Keratinocyte (primary cell): ENCODE results near the gene CCDC178. TPM values are rescaled to one million over a fixed set of nuclear protein-coding genes. Genes with fewer than 3 reads are reported as not detected.

Experiments used
- DNase-seq: peaks from one replicate; pipeline ENCODE4 v3.0.0-alpha.2; 2011; ENCODE audit warnings: low read depth, missing footprints, low spot score
- FAIRE-seq: peaks from 2 replicates; lab custom pipeline; 2011; peaks lifted over from hg19 to GRCh38; lab: Jason Lieb, UNC
- H2AFZ ChIP-seq: 2 replicates; pipeline ENCODE4 v1.6.0; 2012; ENCODE audit warnings: low read length, control low read depth, inconsistent platforms; ENCODE audit not compliant: control insufficient read depth
- H3K27ac ChIP-seq: 2 replicates; pipeline ENCODE4 v1.5.1; 2011; ENCODE audit warnings: low read length; ENCODE audit not compliant: control insufficient read depth, insufficient read depth
- H3K27me3 ChIP-seq: 3 replicates; pipeline ENCODE4 v1.6.0; 2011; ENCODE audit warnings: low read length; ENCODE audit not compliant: control insufficient read depth, insufficient read depth; ENCODE audit errors: extremely low read depth
- H3K36me3 ChIP-seq, 2 experiments: 2 replicates in 1 of 2; 3 replicates in 1 of 2; pipeline ENCODE4 v1.5.1; 2011; ENCODE audit warnings: low read length in 2 of 2, mild to moderate bottlenecking in 1 of 2; ENCODE audit not compliant: control insufficient read depth in 2 of 2, insufficient read depth in 2 of 2; ENCODE audit errors: extremely low read depth in 1 of 2
- H3K4me1 ChIP-seq: 3 replicates; pipeline ENCODE4 v1.5.1; 2011; ENCODE audit warnings: low read length; ENCODE audit not compliant: control insufficient read depth, insufficient read depth; ENCODE audit errors: extremely low read depth
- H3K4me2 ChIP-seq: 3 replicates; pipeline ENCODE4 v1.6.0; 2011; ENCODE audit warnings: low read depth, low read length; ENCODE audit not compliant: control insufficient read depth, insufficient read depth; ENCODE audit errors: extremely low read depth
- H3K4me3 ChIP-seq, 3 experiments: fragments of 200-600 bp in 1 of 3; sonication (generic) in 1 of 3; 2 replicates in 2 of 3; 3 replicates in 1 of 3; pipeline ENCODE4 v1.5.1; 2011 to 2016; ENCODE audit warnings: low read length in 3 of 3, mild to moderate bottlenecking in 3 of 3, control low read depth in 2 of 3, inconsistent platforms in 1 of 3, low read depth in 1 of 3, mixed read lengths in 1 of 3, mixed run types in 1 of 3, moderate library complexity in 1 of 3; ENCODE audit not compliant: control insufficient read depth in 2 of 3, insufficient read depth in 2 of 3; ENCODE audit errors: extremely low read depth in 1 of 3
- H3K79me2 ChIP-seq: 2 replicates; pipeline ENCODE4 v1.6.0; 2012; ENCODE audit warnings: low read length; ENCODE audit not compliant: control insufficient read depth, insufficient read depth
- H3K9ac ChIP-seq: 3 replicates; pipeline ENCODE4 v1.6.0; 2011; ENCODE audit warnings: low read length; ENCODE audit not compliant: control insufficient read depth, insufficient read depth; ENCODE audit errors: extremely low read depth
- H3K9me1 ChIP-seq: 3 replicates; pipeline ENCODE4 v1.6.0; 2011; ENCODE audit warnings: low read length; ENCODE audit not compliant: control insufficient read depth, insufficient read depth; ENCODE audit errors: extremely low read depth
- H3K9me3 ChIP-seq: 2 replicates; pipeline ENCODE4 v1.5.1; 2012; ENCODE audit warnings: low read depth, low read length; ENCODE audit not compliant: control insufficient read depth
- H4K20me1 ChIP-seq: 3 replicates; pipeline ENCODE4 v1.6.0; 2011; ENCODE audit warnings: low read length; ENCODE audit not compliant: control insufficient read depth, insufficient read depth; ENCODE audit errors: extremely low read depth
- EZH2 ChIP-seq: IDR thresholded peaks from one replicate; pipeline ENCODE4 v1.6.1; 2012; ENCODE audit warnings: inconsistent platforms, mild to moderate bottlenecking, low read length, moderate library complexity
- dilution Hi-C: fragments of 300-500 bp; cut with MboI; formaldehyde crosslinking; loops from one replicate; pipeline ENCODE4 v1.7.0; 2020; ENCODE audit warnings: low sequenced_read_pairs; ENCODE audit not compliant: extremely low pct_ligation_motif_present
- polyA plus RNA-seq, 5 experiments: library from polyadenylated mRNA; depleted of rRNA in 3 of 5; stranded (reverse) in 3 of 5; stranded (forward) in 1 of 5; unstranded in 1 of 5; fragments of >200 nt; gene quantifications; 1 replicate in 1 of 5; 2 replicates in 3 of 5; 3 replicates in 1 of 5; pipeline versions ENCODE4 v1.2.1 to v1.2.3, GENCODE V29; 2011 to 2012; ENCODE audit warnings: missing spikeins in 2 of 5, low read depth in 1 of 5, low replicate concordance in 1 of 5
- TF ChIP-seq, protein P1 (sequence below), 3 experiments: IDR thresholded peaks in 1 of 3; conservative IDR thresholded peaks in 1 of 3; optimal IDR thresholded peaks in 1 of 3; 2 replicates in 2 of 3; 3 replicates in 1 of 3; pipeline versions ENCODE3 to v1.5.1; 2011; ENCODE audit warnings: low read length in 3 of 3, mild to moderate bottlenecking in 3 of 3, moderate library complexity in 2 of 3, control low read depth in 1 of 3, inconsistent platforms in 1 of 3; ENCODE audit not compliant: insufficient read depth in 2 of 3; ENCODE audit errors: extremely low read depth in 1 of 3

CCDC178 gene
- polyA plus RNA-seq, 1 donor (not counting 4 experiments of a cell fraction or from before 2014, with no cell fraction given), result 0.14 TPM

DNA sequence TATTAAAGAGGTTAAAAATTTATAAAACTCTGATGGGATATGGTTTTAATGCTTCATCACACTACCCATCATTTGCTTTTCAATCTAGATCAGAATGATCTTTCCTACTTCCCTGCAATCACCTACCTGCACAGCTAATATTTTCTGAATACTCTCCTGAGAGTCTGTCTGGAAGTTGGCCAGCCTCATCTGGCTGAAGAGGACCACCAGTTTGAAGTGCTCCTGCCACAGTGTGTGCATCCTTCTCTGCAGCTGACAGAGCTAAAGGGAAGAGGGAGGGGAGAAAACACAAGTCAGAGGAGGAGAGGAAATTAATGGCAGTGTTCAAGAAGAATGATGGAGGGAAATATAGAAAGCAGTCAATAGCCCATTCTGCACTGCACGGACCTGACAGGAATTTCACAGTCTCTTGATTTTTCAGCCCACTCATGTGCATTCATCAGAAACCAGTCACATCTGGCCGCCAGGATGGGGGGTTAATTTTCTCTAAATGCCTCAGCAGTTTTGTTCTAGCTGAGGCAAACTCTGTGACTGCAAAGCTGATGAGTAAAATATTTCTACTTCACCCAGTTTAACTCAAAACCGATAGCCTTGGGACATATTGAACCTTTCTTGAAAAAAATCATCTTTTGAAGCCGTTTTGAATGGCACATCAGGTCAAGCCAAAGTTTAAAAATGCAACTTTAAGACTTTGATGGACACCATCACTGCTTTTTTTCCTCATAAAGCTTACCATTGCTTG, 465.9 kb downstream of the CCDC178 start:
- Histone ChIP-seq H3K4me1 (no peaks in the 10 kb centered on the region), H3K79me2 (no peaks in the 10 kb centered on the region), H3K27me3 (no peaks in the 10 kb centered on the region), H3K9me3 (no peaks in the 10 kb centered on the region), H3K4me3 (no peak overlapping the region), H4K20me1 (no peaks in the 10 kb centered on the region), H3K9ac (no peak overlapping the region), H3K36me3 (no peaks in the 10 kb centered on the region), H3K27ac (no peak overlapping the region), H2AFZ (no peak overlapping the region), H3K4me2 (no peak overlapping the region), H3K9me1 (no peaks in the 10 kb centered on the region)
- DNase-seq (no peak), FAIRE-seq (no peak)
- dilution Hi-C loops, result no loop called here
- TF ChIP-seq, protein P1, sequence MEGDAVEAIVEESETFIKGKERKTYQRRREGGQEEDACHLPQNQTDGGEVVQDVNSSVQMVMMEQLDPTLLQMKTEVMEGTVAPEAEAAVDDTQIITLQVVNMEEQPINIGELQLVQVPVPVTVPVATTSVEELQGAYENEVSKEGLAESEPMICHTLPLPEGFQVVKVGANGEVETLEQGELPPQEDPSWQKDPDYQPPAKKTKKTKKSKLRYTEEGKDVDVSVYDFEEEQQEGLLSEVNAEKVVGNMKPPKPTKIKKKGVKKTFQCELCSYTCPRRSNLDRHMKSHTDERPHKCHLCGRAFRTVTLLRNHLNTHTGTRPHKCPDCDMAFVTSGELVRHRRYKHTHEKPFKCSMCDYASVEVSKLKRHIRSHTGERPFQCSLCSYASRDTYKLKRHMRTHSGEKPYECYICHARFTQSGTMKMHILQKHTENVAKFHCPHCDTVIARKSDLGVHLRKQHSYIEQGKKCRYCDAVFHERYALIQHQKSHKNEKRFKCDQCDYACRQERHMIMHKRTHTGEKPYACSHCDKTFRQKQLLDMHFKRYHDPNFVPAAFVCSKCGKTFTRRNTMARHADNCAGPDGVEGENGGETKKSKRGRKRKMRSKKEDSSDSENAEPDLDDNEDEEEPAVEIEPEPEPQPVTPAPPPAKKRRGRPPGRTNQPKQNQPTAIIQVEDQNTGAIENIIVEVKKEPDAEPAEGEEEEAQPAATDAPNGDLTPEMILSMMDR (optimal IDR thresholded peaks at IDR 0.05 in 1 of 3, IDR thresholded peaks at IDR 0.05 in 1 of 3, conservative IDR thresholded peaks at IDR 0.05 in 1 of 3; ENCODE audit: extremely low read depth in 1 of 3, insufficient read depth in 2 of 3, low read length in 3 of 3), result no peak
- no peak for TF ChIP-seq EZH2

DNA sequence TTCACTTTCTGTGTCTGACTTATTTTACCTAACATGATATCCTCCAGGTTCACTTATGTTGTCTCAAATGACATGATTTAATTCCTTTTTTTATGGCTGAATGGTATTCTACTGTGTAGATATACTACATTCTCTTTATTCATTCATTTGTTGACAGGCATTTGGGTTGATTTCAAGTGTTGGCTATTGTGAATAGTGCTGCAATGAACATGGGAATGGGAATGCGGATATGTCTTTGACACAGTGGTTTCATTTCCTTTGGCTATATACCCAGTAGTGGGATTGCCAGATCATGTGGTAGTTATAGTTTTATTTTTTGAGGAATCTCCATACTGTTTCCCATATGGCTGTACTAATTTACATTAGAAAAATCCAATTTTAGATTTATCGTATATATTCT, 472.3 kb downstream of the CCDC178 start:
- H3K4me3 ChIP-seq, result no peak overlapping the region
- H4K20me1 ChIP-seq, result no peaks in the 10 kb centered on the region
- no peaks in the 10 kb centered on the region for H3K4me1 ChIP-seq
- H3K36me3 ChIP-seq, result no peaks in the 10 kb centered on the region
- no peak overlapping the region for H2AFZ ChIP-seq
- H3K9me1 ChIP-seq, result no peaks in the 10 kb centered on the region
- no peak overlapping the region for H3K9ac ChIP-seq
- no peak for DNase-seq
- H3K27me3 ChIP-seq, result no peaks in the 10 kb centered on the region
- H3K4me2 ChIP-seq, result no peak overlapping the region
- H3K27ac ChIP-seq, result no peak overlapping the region
- H3K9me3 ChIP-seq, result no peaks in the 10 kb centered on the region
- dilution Hi-C loops, result no loop called here
- H3K79me2 ChIP-seq, result no peaks in the 10 kb centered on the region
- no peak for FAIRE-seq
- TF ChIP-seq EZH2, result no peak
- TF ChIP-seq, protein P1 (optimal IDR thresholded peaks at IDR 0.05 in 1 of 3, IDR thresholded peaks at IDR 0.05 in 1 of 3, conservative IDR thresholded peaks at IDR 0.05 in 1 of 3; ENCODE audit: extremely low read depth in 1 of 3, insufficient read depth in 2 of 3, low read length in 3 of 3), result no peak
